Stimulated activated CD4-positive, alpha-beta T cell treated with anti-CD3 and anti-CD28 coated beads, TNF-alpha, amount 100 ng/mL, for 48 hours (primary cell): Measurements from ENCODE around the gene ATPAF1.

Experiments used
- DNase-seq, 3 donors: peaks; one replicate each; pipeline ENCODE4 v3.0.0-alpha.2; 2020; ENCODE audit warnings: low read depth in 3 of 3

Gene ATPAF1

GRCh38 chr1:46650491-46650890 lies 17.7 kb downstream of the ATPAF1 start:
- no peak for DNase-seq

DNA sequence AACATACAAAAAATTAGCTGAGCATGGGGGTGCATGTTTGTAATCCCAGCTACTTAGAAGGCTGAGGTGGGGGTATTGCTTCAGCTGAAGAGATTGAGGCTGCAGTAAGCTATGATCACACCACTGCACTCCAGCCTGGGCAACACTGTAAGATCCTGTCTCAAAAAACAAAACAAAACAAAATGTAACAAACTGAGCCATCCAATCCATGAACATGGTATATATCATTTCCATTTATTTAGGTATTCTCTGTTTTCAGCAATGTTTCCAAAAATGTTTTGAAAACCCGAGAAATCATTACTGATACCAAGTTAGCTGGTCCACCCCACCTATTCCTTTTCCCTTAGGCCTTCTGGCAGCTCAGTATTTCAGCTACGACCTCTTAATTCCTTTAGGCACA lies 18.4 kb downstream of the ATPAF1 start:
- DNase-seq = no peak

- no peak for DNase-seq
These were observed 20.6 kb downstream of the ATPAF1 start for GRCh38 chr1:46647611-46648010.

DNA sequence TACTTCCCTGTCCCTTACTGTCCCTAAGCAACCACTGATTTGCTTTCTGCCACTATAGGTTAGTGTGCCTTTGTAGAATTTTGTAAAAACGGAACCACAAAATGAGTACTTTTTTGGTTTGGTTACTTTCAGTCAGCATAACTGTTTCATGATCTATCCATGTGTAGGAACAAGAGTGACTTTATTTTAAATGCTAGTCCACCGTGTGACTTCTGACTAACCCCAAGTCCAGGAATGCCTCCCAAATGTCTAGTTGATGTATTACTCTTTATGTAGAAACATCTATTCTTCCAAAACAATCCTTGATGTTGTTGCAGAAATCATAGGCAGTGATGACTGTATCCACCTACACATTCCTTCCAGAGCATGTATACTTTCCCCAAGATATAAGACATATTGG lies 21.3 kb downstream of the ATPAF1 start:
- DNase-seq = no peak

- DNase-seq = no peak
These were observed 21.8 kb downstream of the ATPAF1 start for GRCh38 chr1:46646331-46646730.

DNA sequence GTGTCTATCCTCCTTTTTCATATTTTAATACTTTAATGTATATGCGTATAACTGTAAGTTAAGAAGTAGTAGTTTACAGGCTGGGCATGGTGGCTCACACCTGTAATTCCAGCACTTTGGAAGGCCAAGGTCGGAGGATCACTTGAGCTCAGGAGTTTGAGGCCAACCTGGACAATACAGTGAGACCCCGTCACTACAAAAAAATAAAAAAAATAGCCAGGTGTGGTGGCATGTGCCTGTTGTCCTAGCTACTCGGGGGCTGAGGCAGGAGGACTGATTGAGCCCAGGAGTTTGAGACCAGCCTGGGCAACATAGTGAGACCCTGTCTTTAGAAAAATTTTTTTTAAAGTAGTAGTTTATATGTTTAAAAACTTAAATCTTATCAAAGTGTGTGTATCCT lies 22.3 kb downstream of the ATPAF1 start:
- no peak for DNase-seq

DNA sequence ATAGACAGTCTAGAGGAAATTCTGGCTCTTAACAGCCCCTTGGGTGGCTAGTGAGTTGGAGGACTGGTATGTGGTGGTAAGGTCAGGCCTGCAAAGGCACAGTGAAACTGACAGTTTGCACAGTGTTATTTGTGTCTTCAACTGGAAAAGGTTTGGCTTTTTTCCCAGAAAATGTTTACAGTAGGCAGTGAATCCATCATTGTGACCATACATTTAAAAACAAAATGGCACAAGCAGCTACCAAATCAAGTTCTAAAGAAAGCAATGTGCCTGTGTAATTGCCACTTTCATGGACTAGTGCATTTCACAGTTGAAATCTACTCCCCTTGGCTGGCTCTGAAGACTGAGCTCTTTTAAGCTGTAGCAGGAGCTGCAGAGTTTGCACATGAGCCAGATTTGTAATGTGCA lies 24.8 kb downstream of the ATPAF1 start:
- DNase-seq = no peak

DNA sequence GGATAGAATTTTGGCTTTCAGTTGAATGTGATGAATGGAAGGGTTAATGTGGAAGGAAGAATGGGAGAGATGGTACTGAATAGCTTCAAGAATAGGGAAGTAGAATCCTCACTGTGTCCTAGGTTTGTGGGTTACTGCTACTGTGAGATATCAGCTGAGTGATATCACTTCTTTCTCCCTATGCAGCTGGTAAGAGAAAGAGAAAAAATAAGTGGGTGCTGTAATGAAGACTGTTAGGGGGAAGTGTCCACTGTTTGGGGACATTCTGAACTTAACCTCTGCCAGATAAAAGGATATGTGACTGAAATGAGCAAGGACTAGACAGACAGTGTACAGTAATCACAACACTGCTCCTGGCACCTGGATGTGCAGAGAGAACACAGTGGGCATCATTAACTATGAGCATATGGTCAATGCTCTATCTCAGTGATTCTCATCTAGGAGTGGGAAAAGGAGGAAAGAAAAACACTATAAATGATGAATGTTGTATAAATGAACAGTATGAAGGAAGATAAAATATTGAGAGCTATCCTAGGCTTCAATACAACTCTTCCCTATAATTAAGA lies 26.0 kb downstream of the ATPAF1 start:
- DNase-seq = no peak

DNA sequence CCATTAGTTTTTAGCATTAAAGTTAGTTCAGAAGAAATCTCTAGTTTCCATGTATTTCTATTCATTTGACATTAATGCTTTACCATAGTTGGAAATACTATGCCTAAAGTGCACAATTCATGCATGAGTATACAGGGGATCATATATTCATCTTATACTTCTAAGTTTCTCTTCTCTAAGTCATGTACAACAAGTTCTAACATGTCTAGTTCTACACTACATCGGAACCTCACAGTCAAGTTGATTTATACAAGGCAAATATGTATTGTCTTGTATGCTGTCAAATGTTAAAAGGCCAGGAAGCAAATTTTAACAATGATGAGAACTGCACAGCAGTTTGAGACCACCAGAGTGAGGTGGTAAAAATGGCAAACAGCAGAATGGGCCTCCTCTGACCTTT lies 28.6 kb downstream of the ATPAF1 start:
- DNase-seq = no peak

DNA sequence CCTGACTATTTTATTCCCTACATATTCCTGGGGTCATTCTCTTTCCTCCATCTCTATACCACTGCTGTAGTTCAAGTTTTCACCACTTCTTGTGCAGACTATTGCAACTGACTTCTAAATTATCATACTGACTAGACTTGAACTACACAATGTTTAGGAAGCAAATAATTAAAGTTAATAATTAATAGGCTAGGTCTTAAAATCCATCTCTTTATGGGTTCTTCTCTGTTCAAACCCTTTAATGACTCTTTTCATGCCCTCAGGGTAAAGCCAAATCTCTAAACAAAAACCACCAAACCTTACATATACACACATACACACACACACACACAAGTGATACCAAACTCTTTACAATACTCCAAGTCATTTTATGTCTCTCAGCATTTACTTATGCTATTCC lies 29.2 kb downstream of the ATPAF1 start:
- no peak for DNase-seq

DNA sequence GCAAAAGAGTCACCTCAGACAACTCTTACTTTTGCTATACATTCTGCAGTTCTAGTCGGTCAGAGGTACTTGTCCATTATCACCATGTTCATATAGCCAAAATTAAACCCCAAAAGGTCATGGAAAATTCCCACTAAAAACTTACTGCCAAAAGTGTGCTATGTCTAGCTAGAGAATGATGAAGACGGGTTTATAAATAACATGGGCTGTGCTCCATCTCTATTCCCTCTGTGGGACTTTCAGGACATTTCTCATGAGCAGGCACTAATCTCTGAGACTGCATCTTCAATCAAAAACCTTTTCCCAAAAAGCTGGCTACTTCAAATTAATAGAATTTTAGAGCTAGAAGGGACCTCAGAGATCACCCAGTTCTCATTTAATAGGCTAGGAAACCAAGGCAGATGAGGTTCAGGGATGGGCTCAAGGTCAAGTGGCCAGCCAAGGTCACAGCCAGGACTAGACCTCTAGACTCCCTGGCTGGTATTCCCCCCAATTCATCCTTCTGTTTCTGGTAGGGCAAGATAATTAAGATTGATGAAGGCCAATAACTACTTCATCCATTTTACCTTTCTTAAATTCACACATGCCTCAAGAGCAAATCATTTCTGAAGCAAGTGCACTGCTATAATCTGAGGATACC lies 30.6 kb downstream of the ATPAF1 start:
- no peak for DNase-seq

GRCh38 chr1:46635205-46635604 lies 33.0 kb downstream of the ATPAF1 start:
- DNase-seq = no peak

- no peak for DNase-seq
These were observed 37.4 kb downstream of the ATPAF1 start for GRCh38 chr1:46630719-46631118.

GRCh38 chr1:46623743-46624644 lies 44.2 kb downstream of the ATPAF1 start:
- no peak for DNase-seq

DNA sequence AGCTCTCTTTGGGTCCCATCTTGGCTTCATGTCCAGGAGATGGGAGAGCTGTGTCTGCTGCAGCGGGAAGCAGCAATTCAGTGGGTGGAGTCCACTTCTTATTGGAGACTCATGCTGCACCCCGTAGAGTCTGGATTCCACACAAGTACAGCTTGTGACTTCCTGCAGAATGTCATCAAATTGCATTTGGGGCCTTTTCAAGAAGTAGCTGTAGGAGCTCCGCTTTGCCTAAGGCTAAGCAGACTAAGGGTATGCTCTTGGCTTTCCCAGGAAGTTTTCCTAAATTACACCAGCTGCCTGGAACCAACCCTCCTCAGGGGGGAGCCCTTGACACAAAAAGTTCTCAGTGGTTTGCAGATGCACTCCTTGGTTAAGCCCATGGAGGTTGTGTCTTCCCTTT lies 45.8 kb downstream of the ATPAF1 start:
- DNase-seq = no peak

- no peak for DNase-seq
These were observed 46.2 kb downstream of the ATPAF1 start for GRCh38 chr1:46621930-46622329.

DNA sequence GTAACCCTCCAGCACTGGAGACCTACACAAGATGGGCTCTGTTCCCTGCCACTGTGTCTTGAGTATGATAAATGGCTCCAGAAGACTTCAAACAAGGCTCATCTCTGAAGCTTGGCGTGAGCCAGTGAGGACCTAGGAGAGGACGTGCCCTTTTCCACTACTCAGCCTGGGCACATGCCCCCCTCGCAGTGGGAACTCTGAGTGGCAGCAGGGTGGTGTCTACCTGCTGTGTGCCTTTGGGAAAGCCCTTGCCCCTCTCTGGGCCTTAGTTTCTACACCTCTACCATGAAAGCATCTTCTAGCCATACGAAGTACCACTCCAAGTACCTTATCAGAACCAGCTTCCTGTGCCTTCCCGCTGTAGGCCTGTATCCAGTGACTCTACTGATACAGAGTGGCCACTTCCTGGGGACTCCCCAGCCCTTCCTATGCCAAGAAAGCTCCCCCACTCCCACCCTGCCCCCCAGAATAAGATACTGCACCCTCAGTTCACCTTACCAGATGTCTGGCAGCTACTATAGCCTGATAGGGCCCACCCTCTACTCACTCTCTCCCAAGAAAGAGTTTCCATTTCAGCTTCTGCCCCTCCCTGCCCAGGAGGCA lies 48.4 kb downstream of the ATPAF1 start:
- DNase-seq = no peak

DNA sequence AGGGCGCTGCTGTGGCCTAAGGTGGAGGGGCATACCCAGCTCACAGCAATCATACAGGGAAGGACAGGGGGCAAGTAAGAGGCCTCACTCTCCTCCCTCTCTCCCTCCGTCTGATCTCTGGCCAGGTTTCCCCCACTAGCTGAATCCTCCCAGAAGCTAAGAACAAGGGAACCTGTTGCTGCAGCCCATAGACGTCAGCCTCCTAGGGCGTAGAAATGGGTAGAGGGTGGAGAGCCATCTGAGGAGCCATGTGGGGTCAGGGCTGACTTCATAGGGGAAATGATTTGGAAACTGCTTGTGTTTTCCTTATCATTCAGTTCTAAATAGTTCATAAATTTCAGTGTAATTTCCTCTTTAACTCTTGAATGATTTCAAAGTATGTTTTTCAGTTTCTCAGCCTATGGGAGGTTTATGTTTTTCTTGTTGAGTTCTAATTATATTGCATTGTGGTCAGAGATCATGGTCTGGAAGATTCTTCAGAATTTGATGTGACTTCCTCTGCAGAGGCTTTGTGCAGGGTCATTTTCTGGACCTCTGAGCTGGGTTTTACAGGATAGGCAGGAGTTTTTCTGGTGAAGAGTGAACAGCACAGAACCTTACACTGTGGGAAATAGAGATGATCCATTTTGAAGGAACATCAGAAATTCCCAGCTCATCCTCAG lies 49.3 kb downstream of the ATPAF1 start:
- DNase-seq = no peak

- DNase-seq = no peak
These were observed 50.3 kb downstream of the ATPAF1 start for GRCh38 chr1:46617833-46618232.

GRCh38 chr1:46617108-46617800 lies 50.9 kb downstream of the ATPAF1 start:
- no peak for DNase-seq
